Calu3 (cell line): Measurements from ENCODE around the gene FAM163A. TPM values are rescaled to one million over a fixed set of nuclear protein-coding genes. Genes with fewer than 3 reads are reported as not detected.

ENCODE experiments used
- BruUV-seq: library from RNA; stranded (reverse); fragments of 400-500 nt; replicated peaks from 2 replicates; lab custom pipeline; 2021; lab: Mats Ljungman, UMichigan
- CTCF ChIA-PET: fragments of 300-600 bp; sonication (Branson Sonifier 250); formaldehyde crosslinking; loops from one replicate; lab custom pipeline; 2022; ENCODE audit warnings: antibody characterized with exemption; lab: Charles Lee
- DNase-seq: peaks from one replicate; pipeline ENCODE4 v3.0.0; 2022
- H3K27ac Mint-ChIP-seq: one replicate; pipeline ENCODE4 v1.8.0; 2022; ENCODE audit warnings: mixed read lengths; ENCODE audit not compliant: unreplicated experiment
- H3K27me3 Mint-ChIP-seq: one replicate; pipeline ENCODE4 v1.8.0; 2022; ENCODE audit warnings: mixed read lengths; ENCODE audit not compliant: unreplicated experiment
- H3K36me3 Mint-ChIP-seq: one replicate; pipeline ENCODE4 v1.8.0; 2022; ENCODE audit warnings: mild to moderate bottlenecking, moderate library complexity, mixed read lengths; ENCODE audit not compliant: insufficient read depth, unreplicated experiment
- H3K4me1 Mint-ChIP-seq: one replicate; pipeline ENCODE4 v1.8.0; 2022; ENCODE audit warnings: mild to moderate bottlenecking, low read depth, mixed read lengths; ENCODE audit not compliant: unreplicated experiment
- H3K4me3 Mint-ChIP-seq: one replicate; pipeline ENCODE4 v1.8.0; 2022; ENCODE audit warnings: mild to moderate bottlenecking, low read depth, moderate library complexity, mixed read lengths; ENCODE audit not compliant: unreplicated experiment
- H3K9me3 Mint-ChIP-seq: one replicate; pipeline ENCODE4 v1.8.0; 2022; ENCODE audit warnings: low read depth, mixed read lengths; ENCODE audit not compliant: unreplicated experiment
- CTCF ChIP-seq: fragments of 200-600 bp; IDR thresholded peaks from one replicate; pipeline ENCODE4 v1.8.0; 2022; ENCODE audit warnings: antibody characterized with exemption; ENCODE audit not compliant: unreplicated experiment
- intact Hi-C: fragments of 100-400 bp; cut with micrococcal nuclease; formaldehyde crosslinking; loops from one replicate; pipeline ENCODE4 v1.10.0; 2022; ENCODE audit not compliant: unreplicated experiment
- total RNA-seq: library from RNA; stranded (reverse); gene quantifications from 2 replicates; pipeline ENCODE4 v1.2.3, GENCODE V29; 2022

FAM163A gene
- total RNA-seq, 1 experiment from 2014 or later = not detected

GRCh38 chr1:179815641-179816040 lies 72.5 kb downstream of the FAM163A start:
- CTCF ChIA-PET = interaction anchor here (0.6 to 2.4 kb wide), 14 partner anchors 10 to 445 kb away, joined by 3 to 96 read pairs (median 5); partner anchors contain the start of gene CEP350
- no peak for TF ChIP-seq CTCF
- BruUV-seq = no TSS peak
- H3K27ac Mint-ChIP-seq = no peak overlapping the region
- H3K4me3 Mint-ChIP-seq = peak overlapping the region; percentile 87
- H3K27me3 Mint-ChIP-seq = peaks cover 99% of the 10 kb centered on the region
- no peaks in the 10 kb centered on the region for H3K9me3 Mint-ChIP-seq
- DNase-seq = no peak
- H3K36me3 Mint-ChIP-seq = peaks cover 8% of the 10 kb centered on the region
- intact Hi-C loops = no loop called here
- H3K4me1 Mint-ChIP-seq = peaks cover 15% of the 10 kb centered on the region

- BruUV-seq = no TSS peak
- no peak overlapping the region for H3K27ac Mint-ChIP-seq
- peaks cover 8% of the 10 kb centered on the region for H3K36me3 Mint-ChIP-seq
- H3K4me3 Mint-ChIP-seq = no peak overlapping the region
- no peak for DNase-seq
- peaks cover 99% of the 10 kb centered on the region for H3K27me3 Mint-ChIP-seq
- CTCF ChIA-PET = interaction anchor here (0.6 to 0.8 kb wide), 2 partner anchors 45 to 110 kb away, joined by 3 to 5 read pairs; no protein-coding TSS in a partner anchor
- peaks cover 15% of the 10 kb centered on the region for H3K4me1 Mint-ChIP-seq
- intact Hi-C loops = no loop called here
- no peak for TF ChIP-seq CTCF
- H3K9me3 Mint-ChIP-seq = no peaks in the 10 kb centered on the region
Measured at GRCh38 chr1:179816196-179816960, 73.3 kb downstream of the FAM163A start.

GRCh38 chr1:179817056-179817455 lies 74.0 kb downstream of the FAM163A start:
- TF ChIP-seq CTCF = no peak
- no peak for DNase-seq
- intact Hi-C loops = no loop called here
- no peak overlapping the region for H3K4me3 Mint-ChIP-seq
- H3K4me1 Mint-ChIP-seq = peaks cover 15% of the 10 kb centered on the region
- H3K36me3 Mint-ChIP-seq = peaks cover 8% of the 10 kb centered on the region
- CTCF ChIA-PET = no interaction called here
- no peak overlapping the region for H3K27ac Mint-ChIP-seq
- no TSS peak for BruUV-seq
- no peaks in the 10 kb centered on the region for H3K9me3 Mint-ChIP-seq
- peaks cover 99% of the 10 kb centered on the region for H3K27me3 Mint-ChIP-seq

GRCh38 chr1:179817789-179818188 lies 74.7 kb downstream of the FAM163A start:
- Mint-ChIP-seq H3K9me3 (no peaks in the 10 kb centered on the region), H3K4me3 (no peak overlapping the region), H3K36me3 (peaks cover 8% of the 10 kb centered on the region), H3K4me1 (peaks cover 15% of the 10 kb centered on the region), H3K27ac (no peak overlapping the region), H3K27me3 (peaks cover 99% of the 10 kb centered on the region)
- CTCF ChIA-PET = interaction anchor here (1.7 kb wide), 1 partner anchor 8 kb away, joined by 6 read pairs; no protein-coding TSS in a partner anchor
- no peak for DNase-seq
- TF ChIP-seq CTCF = no peak
- intact Hi-C loops = no loop called here
- no TSS peak for BruUV-seq
